ENCODE measurements around the gene SH2D3A.
"Not testable (repeated sequence)": the region's sequence is repeated elsewhere in the genome, so short reads cannot be mapped to it uniquely, and the experiment has no call there.

SH2D3A gene

GRCh38 chr19:6788896-6789295, 21.7 kb upstream of the SH2D3A start:
- DNase-seq, result no peak

- no peak for DNase-seq
Observed at GRCh38 chr19:6787393-6787792, 20.2 kb upstream of the SH2D3A start.

DNA sequence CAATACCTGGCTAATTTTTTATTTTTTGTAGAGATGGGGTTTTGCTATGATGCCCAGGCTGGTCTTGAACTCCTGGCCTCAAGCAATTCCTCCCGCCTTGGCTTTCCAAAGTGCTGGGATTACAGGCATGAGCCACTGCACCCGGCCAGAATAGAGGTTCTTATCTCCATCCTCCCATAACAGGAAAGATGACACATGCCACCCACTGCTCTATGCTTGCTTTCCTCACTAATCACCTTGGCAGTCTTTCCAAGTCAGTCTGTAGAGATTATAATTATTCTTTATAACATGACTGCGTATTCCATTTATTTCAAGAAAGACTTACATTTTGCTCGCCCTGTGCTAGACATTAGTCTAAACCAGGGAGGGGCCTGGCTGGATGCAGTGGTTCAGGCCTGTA, 12.0 kb upstream of the SH2D3A start:
- DNase-seq, result no peak

GRCh38 chr19:6778386-6778785, 11.2 kb upstream of the SH2D3A start:
- DNase-seq, result no peak

- no peak for DNase-seq
Observed at GRCh38 chr19:6777434-6777833, 10.2 kb upstream of the SH2D3A start.

GRCh38 chr19:6776999-6777398, 9.8 kb upstream of the SH2D3A start:
- no peak for DNase-seq

DNA sequence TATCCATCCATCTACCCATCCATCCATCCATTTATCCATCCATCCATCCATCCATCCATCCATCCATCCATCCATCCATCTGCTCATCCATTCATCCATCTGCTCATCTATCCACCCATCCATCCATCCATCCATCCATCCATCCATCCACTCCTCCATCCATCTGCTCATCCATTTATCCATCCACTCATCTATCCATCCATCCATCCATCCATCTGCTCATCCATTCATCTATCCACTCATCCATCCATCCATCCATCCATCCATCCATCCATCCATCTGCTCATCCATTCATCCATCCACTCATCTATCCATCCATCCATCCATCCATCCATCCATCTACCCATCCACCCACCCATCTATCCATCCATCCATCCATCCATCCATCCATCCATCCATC, 8.8 kb upstream of the SH2D3A start:
- DNase-seq, result not testable (repeated sequence)

DNA sequence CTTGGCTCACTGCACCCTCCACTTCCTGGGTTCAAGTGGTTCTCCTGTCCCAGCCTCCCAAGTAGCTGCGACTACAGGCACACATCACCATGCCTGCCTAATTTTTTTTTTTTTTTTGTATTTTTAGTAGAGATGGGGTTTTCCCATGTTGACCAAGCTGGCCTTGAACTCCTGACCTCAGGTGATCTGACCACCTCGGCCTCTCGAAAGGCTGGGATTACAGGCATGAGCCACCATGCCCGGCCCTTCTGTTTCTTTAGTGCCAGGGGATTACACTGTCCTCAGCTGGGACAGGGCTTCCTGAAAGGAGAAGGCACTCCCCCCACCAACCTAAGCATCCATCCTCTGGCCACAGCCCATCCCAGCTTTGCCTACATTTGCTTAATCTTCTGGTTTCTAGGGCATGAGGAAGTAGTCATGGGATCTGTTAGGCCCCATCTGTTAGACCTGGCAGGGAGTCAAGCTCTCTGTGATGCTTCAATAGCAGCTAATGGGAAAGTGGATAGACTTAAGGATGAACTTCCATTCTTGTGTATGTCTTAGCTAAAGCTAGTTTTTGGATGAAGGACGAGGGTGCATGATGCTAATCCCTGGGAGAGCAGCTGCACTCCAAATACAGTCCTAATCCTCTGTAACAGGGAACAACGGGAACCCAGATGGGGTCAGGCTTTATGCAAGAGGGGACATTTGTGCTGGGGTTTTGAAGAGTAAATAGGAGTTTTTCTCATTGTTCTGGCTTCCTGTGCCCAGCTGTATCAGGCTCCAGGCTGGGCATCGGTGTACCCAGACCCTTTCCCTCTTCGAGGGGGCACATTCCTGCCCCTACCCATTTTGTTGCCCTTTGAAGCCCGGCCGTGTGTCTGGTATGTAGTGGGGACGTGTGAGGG, 7.8 kb upstream of the SH2D3A start:
- DNase-seq, result peak; percentile 79 to 88

GRCh38 chr19:6773323-6773931, 6.2 kb upstream of the SH2D3A start:
- DNase-seq, result peak; percentile 53 to 69

GRCh38 chr19:6772866-6773322, 5.7 kb upstream of the SH2D3A start:
- DNase-seq, result no peak

DNA sequence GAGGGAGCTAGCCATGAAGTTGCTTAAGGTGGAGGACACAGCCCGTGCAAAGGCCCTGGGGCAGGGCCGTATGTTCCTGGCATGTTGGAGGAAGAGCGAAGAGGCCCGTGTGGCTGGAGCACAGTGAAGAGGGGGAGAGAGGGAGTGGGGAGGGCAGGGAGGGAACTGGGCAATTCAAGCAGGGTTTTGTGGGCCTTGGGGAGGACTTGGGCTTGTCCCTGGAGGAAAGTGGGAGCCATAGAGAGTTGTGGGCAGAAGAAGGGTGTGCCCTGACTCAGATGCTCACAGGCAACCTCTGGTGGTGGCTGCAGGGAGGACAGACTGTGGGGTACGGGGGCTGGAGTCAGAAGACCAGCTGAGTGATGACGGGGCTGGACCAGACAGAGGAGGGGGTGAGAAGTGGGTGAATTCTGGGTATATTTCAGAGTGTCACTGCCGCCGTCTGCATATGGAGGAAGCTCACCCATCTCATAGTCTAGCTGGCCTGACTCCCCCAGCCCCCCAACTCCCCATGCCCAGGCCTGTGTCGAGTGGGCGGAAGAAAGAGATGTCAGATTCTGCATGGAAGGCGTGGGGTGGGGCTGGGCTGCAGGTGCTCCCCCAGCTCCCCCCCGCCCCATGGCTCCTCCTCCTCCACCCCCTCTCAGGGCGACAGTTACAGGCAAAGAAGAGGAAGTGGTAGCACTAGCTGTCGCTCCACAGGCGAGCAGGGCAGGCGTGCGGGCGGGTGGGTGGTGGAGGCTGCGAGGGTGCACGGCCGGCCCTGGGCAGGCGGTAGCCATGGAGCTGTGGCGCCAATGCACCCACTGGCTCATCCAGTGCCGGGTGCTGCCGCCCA, 5.0 kb upstream of the SH2D3A start, which contains the start of gene VAV1:
Gene VAV1, plus strand, starts transcription at position 681 of the 838 bp plus-strand sequence. Its CDS starts 100 bp downstream, at position 781.
- peak; percentile 89 to 96 for DNase-seq

DNA sequence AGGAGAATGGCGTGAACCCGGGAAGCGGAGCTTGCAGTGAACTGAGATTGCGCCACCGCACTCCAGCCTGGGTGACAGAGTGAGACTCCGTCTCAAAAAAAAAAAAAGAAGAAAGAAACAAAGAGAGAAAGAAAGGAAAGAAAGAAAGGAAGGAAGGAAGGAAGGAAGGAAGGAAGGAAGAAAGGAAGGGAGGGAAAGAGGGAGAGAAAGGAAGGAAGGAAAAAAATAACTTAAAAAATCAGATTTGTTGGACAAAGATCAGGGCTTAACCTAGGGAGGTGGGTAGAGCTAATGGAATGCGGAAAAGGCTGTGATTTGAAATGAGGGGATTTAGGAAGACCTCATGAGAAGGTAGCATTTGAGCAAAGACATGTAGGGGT, 4.4 kb upstream of the SH2D3A start:
- DNase-seq, result not testable (repeated sequence)

DNA sequence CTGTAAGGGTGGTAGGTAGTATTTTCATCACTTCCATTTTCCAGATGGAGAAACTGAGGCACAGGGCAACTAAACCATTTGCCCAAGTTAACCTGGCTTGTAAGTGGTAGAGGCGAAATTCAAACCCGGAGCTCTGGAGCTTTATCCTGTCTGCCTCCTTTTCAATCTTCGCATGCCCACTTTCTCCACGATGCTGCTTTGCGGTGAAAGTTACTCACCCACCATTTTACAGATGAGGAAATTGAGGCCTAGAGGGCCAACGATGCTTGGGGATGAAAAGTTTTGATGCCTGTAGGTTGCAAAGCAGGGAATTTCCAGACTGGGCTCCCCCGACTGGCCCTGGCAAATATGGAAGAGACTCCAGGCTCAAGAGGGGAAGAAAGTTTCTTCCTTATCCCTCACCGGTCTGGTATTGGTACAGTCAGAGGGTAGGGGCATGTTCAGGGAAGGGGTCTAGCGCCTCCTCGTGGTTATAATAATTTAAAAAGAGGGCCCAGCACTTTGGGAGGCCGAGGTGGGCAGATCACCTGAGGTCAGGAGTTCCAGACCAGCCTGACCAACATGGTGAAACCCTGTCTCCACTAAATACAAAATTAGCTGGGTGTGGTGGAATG, 1.9 kb upstream of the SH2D3A start:
- peak; percentile 83 to 90 for DNase-seq

DNA sequence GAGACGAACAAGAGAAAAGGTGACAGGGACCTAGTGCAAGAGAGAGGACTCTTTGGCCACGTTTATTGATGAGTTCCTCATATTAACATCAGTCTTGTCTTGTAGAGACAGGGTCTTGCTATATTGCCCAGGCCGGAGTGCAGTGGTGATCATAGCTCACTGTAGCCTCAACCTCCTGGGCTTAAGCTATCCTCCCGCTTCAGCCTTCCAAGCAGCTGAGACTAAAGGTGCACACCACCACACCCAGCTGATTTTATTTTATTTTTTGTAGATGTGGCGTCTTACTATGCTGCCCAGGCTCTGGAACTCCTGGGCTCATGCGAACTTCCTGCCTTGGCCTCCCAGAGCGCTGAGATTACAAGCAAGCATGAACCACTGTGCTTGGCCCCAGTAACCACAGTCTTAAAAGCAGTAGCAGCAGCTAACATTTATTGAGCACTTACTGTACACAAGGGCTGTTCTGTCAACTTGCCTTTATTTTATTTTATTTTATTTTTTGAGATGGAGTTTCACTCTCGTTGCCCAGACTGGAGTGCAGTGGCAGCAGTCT, 1.1 kb upstream of the SH2D3A start:
- no peak for DNase-seq

DNA sequence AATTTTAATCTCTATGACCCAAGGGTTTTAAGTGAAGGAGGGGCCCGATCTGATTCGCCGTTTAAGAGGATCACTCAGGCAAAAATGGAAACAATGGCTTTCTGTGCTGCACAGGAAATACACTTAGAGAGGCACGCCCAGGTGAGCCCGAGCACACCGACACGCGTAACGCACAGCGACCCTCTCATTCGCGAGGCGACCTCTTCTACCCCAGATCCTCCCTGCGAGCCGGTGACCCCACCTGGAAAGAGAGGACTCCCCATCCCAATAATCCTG, 216 bp downstream of the SH2D3A start:
- no peak for DNase-seq

DNA sequence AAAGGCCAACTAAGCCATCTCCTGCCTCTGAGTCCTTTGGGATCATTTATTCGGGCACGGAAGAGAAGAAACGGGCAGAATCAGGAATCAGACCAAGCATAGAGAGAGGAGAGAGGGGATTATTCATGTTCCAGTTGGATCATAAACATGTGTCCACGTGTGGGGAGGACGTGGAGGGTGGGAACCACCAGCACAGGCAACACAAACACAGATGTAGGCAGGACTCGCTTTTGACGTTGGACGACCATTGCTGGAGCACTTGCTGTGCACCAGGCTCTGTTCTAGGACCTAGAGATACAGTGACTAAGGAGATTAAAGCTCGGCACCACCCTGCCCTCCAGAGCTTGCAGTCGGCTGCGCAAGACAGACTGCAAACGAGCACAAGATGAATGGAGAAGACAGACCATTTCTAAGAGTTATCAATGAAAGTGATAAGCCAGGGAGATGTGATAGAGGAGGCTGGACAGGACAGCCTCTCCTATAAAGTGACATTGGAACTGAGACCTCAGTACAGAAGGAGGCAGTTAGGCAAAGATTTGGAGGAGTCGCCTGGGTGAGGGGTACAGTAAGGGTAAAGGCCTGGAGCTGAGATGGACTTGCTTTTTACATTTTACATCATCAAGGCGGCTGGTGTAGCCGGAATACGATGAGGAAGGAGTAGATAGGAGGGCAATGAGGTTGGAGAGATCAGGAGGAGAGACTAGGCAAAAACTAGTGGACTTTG, 716 bp downstream of the SH2D3A start:
- no peak for DNase-seq

GRCh38 chr19:6765738-6766356, 1.4 kb downstream of the SH2D3A start:
- no peak for DNase-seq

- DNase-seq, result not testable (repeated sequence)
Observed at GRCh38 chr19:6762253-6762797, 4.9 kb downstream of the SH2D3A start.

- no peak for DNase-seq
Observed at GRCh38 chr19:6761053-6761676, 6.1 kb downstream of the SH2D3A start.

GRCh38 chr19:6760606-6761005, 6.6 kb downstream of the SH2D3A start:
- DNase-seq, result no peak

Measured in inflammatory macrophage treated with lipopolysaccharide for 1 hour (primary cell).